NT2/D1 (cell line): ENCODE data around the gene TAGLN3.

Experiments used
- SUZ12 ChIP-seq: IDR thresholded peaks from 2 replicates; pipeline ENCODE4 v1.6.1; 2011; ENCODE audit not compliant: insufficient read length, insufficient read depth; ENCODE audit errors: extremely low read depth
- YY1 ChIP-seq: IDR thresholded peaks from 2 replicates; pipeline ENCODE4 v1.6.1; 2011; ENCODE audit not compliant: insufficient read length, insufficient read depth
- ZNF274 ChIP-seq: IDR thresholded peaks from 2 replicates; pipeline ENCODE4 v1.6.1; 2011; ENCODE audit warnings: mild to moderate bottlenecking, low read depth, low read length

DNA sequence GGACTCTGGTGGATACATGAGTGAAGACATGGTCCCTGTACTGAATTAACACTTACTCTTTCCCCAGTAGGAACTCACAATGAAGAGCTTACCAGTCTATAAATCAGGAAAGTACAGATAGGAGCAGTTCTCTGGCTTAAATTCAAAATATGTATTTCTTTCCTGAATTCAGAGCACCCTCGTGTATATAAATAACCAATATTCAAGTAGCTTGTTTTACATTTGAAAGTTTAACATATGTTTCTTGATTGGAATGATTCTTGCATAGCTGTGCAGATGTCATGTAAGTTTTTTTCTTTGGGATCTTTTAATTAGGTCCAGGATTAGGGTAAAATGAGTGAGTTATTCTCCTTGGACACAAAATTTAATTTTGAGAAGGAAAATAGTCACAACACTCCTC is 21.0 kb downstream of the TAGLN3 start:
- TF ChIP-seq SUZ12 = no peak
- no peak for TF ChIP-seq ZNF274
- TF ChIP-seq YY1 = no peak
